Measurements from ENCODE around the gene TAL1.

Gene TAL1

GRCh38 chr1:47225430-47226100, 6.5 kb downstream of the TAL1 start:
- Mint-ChIP-seq H3K9me3 (no peaks in the 10 kb centered on the region), H3K4me3 (peak overlapping the region; percentile 56), H3K4me1 (ENCODE audit: low read depth) (peaks cover 12% of the 10 kb centered on the region), H3K27me3 (ENCODE audit: low read depth) (peaks cover 61% of the 10 kb centered on the region), H3K27ac (no peak overlapping the region), H3K36me3 (ENCODE audit: low read depth) (no peaks in the 10 kb centered on the region)
- no peak for DNase-seq (ENCODE audit: low spot score)

- peaks cover 11% of the 10 kb centered on the region for H3K4me1 Mint-ChIP-seq (ENCODE audit: low read depth)
- no peak overlapping the region for H3K27ac Mint-ChIP-seq
- H3K4me3 Mint-ChIP-seq, result no peak overlapping the region
- peaks cover 57% of the 10 kb centered on the region for H3K27me3 Mint-ChIP-seq (ENCODE audit: low read depth)
- DNase-seq (ENCODE audit: low spot score), result no peak
- H3K9me3 Mint-ChIP-seq, result no peaks in the 10 kb centered on the region
- no peaks in the 10 kb centered on the region for H3K36me3 Mint-ChIP-seq (ENCODE audit: low read depth)
Measured at GRCh38 chr1:47224676-47225399, 7.2 kb downstream of the TAL1 start.

DNA sequence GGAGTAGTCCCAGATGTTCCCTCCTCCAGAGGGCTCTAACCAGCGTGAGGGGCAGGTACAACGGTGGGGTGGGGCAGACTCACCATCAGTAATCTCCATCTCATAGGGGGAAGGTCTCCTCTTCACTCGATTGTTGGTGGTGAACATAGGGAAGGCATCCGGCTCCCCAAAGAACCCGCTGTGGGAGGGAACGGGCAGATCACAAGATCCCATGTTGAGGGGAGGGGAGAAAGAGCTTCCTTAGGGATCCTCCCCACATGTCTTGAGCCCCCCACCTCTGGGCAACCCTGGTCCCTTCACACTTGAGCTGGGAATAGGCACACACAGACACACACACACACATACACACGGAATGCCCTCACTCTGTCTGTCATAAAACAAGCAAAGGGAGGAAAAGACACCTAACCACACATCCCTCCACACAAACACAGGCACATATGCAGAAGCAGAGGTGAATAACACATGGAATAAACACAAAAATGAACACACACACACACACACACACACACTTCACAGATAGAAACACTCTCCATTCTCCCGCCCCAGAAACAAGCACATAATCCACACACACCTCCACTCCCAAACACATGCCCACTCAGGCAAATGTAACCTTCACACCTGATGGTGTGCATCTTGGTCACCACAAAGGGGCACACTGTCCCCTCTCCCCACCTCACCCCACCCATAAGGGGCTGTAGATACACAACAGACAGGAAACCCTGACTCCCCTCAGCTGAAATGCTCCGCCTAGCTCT, 7.9 kb downstream of the TAL1 start:
- no peak for DNase-seq (ENCODE audit: low spot score)
- Mint-ChIP-seq H3K4me1 (ENCODE audit: low read depth) (peaks cover 4% of the 10 kb centered on the region), H3K36me3 (ENCODE audit: low read depth) (no peaks in the 10 kb centered on the region), H3K9me3 (no peaks in the 10 kb centered on the region), H3K27ac (no peak overlapping the region), H3K27me3 (ENCODE audit: low read depth) (peaks cover 50% of the 10 kb centered on the region), H3K4me3 (no peak overlapping the region)

DNA sequence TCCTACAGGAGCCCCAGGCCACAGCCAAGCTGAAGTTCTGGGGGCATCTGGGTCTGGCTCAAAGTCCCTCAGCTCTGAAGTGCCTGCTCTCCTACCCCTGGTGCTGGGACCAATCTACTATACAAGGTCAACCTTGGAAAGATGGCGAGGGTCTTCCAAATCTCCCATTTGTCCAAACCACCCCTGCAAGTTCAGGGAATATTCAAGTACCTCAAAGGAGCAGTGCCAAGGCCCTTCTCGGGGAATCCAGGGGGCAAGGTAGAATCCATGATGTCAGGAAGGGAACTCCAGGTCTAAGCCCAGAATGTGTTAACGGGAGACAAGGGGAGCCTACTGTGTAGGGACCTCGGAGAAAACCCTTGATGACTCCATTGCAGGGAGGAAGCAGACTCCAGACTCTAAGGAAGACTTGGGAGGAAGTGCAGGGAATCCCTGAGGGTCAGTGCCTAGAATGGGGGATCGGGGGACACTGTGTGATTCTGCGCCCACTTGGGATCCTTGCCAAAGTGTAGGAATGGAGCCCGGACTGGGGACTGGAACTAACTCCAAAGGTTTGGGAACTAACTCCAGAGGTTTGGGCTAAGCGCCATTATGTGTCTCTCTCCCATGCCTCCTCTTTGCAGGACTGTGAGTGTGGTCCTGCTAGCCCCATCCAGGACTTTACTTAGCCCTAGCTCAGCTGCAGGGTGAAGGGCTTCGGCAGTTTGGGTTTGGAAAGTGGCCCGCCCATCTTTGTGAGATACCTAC, 8.7 kb downstream of the TAL1 start:
- Mint-ChIP-seq H3K27me3 (ENCODE audit: low read depth) (peaks cover 43% of the 10 kb centered on the region), H3K9me3 (no peaks in the 10 kb centered on the region), H3K4me3 (no peak overlapping the region), H3K4me1 (ENCODE audit: low read depth) (peaks cover 3% of the 10 kb centered on the region), H3K27ac (no peak overlapping the region), H3K36me3 (ENCODE audit: low read depth) (no peaks in the 10 kb centered on the region)
- DNase-seq (ENCODE audit: low spot score), result no peak

GRCh38 chr1:47222476-47222875, 9.5 kb downstream of the TAL1 start:
- Mint-ChIP-seq H3K27ac (no peak overlapping the region), H3K9me3 (no peaks in the 10 kb centered on the region), H3K4me1 (ENCODE audit: low read depth) (peaks cover 3% of the 10 kb centered on the region), H3K27me3 (ENCODE audit: low read depth) (peaks cover 34% of the 10 kb centered on the region), H3K4me3 (no peak overlapping the region), H3K36me3 (ENCODE audit: low read depth) (no peaks in the 10 kb centered on the region)
- no peak for DNase-seq (ENCODE audit: low spot score)

GRCh38 chr1:47219590-47220220, 12.3 kb downstream of the TAL1 start:
- no peak overlapping the region for H3K27ac Mint-ChIP-seq
- DNase-seq (ENCODE audit: low spot score), result no peak
- no peaks in the 10 kb centered on the region for H3K36me3 Mint-ChIP-seq (ENCODE audit: low read depth)
- no peak overlapping the region for H3K4me3 Mint-ChIP-seq
- no peaks in the 10 kb centered on the region for H3K4me1 Mint-ChIP-seq (ENCODE audit: low read depth)
- H3K9me3 Mint-ChIP-seq, result no peaks in the 10 kb centered on the region
- H3K27me3 Mint-ChIP-seq (ENCODE audit: low read depth), result peaks cover 17% of the 10 kb centered on the region

DNA sequence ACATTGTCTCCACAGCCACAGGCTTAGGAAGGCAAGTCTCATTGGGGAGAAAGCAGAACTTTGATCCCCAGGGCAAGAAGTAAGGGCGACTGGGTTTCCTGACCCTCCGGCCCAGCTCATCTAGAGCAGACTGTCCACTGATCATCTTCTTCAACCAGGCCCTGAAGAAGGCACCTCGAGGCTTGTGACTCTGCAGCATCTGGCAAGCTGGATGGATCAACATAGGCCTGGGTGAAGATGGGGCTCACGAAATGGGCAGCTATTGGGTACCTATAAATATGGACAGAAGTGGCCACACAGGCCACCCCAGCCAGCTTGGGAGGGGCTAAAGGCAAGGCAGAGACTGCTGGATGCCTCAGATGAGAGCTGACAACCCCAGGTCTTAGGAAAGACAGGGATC, 13.0 kb downstream of the TAL1 start:
- Mint-ChIP-seq H3K36me3 (ENCODE audit: low read depth) (no peaks in the 10 kb centered on the region), H3K27ac (no peak overlapping the region), H3K27me3 (ENCODE audit: low read depth) (peaks cover 17% of the 10 kb centered on the region), H3K9me3 (no peaks in the 10 kb centered on the region), H3K4me3 (no peak overlapping the region), H3K4me1 (ENCODE audit: low read depth) (no peaks in the 10 kb centered on the region)
- no peak for DNase-seq (ENCODE audit: low spot score)

- Mint-ChIP-seq H3K4me3 (no peak overlapping the region), H3K27me3 (ENCODE audit: low read depth) (peaks cover 11% of the 10 kb centered on the region), H3K27ac (no peak overlapping the region), H3K36me3 (ENCODE audit: low read depth) (no peaks in the 10 kb centered on the region), H3K9me3 (no peaks in the 10 kb centered on the region), H3K4me1 (ENCODE audit: low read depth) (peaks cover 5% of the 10 kb centered on the region)
- no peak for DNase-seq (ENCODE audit: low spot score)
Measured at GRCh38 chr1:47216278-47217059, 15.6 kb downstream of the TAL1 start.

- DNase-seq (ENCODE audit: low spot score), result no peak
- Mint-ChIP-seq H3K27me3 (ENCODE audit: low read depth) (peaks cover 7% of the 10 kb centered on the region), H3K27ac (no peak overlapping the region), H3K9me3 (no peaks in the 10 kb centered on the region), H3K36me3 (ENCODE audit: low read depth) (no peaks in the 10 kb centered on the region), H3K4me3 (no peak overlapping the region), H3K4me1 (ENCODE audit: low read depth) (peaks cover 5% of the 10 kb centered on the region)
Measured at GRCh38 chr1:47215713-47216112, 16.3 kb downstream of the TAL1 start.

DNA sequence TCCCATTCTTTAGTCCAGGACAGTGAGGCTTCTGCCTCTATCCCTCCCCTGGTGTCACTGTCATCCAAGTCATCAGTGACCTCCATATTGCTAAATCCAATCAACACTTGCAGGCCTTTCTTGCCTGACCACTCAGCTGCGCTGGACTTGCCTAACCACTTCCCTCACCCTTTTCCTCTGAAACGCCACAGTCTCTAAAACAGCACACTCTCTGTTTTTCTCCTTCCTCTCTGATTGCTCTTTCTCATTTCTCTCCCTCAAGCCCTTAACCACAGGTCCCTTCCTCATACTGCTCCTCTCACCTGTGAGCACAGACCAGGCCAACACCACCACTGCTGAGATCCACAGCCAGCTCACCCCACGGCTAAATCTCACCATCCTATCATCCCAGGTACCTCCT, 17.5 kb downstream of the TAL1 start:
- Mint-ChIP-seq H3K27me3 (ENCODE audit: low read depth) (peaks cover 2% of the 10 kb centered on the region), H3K4me3 (no peak overlapping the region), H3K27ac (no peak overlapping the region), H3K36me3 (ENCODE audit: low read depth) (no peaks in the 10 kb centered on the region), H3K4me1 (ENCODE audit: low read depth) (peaks cover 5% of the 10 kb centered on the region), H3K9me3 (no peaks in the 10 kb centered on the region)
- no peak for DNase-seq (ENCODE audit: low spot score)

DNA sequence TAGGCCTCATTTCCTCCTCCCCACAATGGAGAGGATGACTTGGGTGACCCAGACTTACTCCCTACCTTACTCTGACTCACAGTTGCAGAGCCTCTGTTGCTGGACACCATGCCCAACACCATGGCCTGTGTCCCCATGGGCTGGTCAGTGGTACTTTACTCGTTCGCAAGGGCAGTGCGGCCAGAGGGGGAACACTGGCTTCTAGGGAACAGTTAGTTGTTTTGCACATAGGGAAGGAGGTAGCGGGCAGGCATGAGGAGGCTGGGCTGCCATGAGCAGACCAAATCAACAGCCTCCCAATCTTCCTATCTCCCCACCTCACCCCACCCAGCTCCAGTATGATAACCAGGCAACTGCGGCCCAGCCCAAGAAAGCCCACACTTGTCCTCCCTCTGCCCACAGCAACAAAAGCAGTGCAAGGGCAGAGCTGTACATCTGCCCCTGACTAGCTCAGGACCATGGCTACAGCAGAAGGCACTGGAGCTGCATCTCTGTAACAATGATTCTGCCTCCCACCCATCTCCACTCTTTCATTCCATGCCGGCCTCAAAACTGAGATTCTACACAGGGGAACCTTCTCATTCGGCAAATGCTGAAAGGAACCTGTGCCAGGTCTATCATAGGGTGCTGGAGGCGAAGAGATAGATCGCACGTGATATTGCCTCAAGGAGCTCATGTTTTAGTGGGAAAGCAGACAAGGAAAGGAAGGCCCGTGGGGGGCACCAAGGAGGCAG, 18.6 kb downstream of the TAL1 start:
- no peak for DNase-seq (ENCODE audit: low spot score)

DNA sequence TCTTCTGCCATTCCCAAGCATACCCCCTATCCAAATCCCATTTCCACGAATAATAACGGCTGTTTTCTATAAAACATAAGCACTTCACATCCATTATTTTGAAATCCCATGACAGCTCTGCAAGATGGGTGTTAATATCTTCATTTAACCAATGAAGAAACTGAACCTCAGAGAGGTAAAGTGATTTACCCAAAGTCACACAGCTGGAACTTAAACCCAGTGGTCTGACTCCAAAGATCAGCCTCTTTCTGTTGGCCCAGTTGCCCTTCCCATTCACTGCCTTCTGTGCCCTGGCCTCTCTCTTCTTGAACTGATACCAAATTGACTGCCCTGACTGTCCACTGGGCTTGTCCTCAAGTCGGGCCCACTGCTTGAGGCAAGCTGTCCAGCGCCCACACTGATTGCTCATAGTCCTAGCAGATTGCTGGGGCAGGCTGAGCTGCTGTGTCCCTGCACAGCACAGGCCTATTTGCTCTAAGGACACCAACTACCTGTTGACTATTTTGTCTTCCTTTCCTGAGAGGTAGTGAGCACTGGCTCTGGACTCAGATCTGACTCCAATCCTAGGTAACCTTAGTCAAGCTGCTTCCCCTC, 19.3 kb downstream of the TAL1 start:
- no peaks in the 10 kb centered on the region for H3K9me3 Mint-ChIP-seq
- no peak for DNase-seq (ENCODE audit: low spot score)
- H3K27me3 Mint-ChIP-seq (ENCODE audit: low read depth), result peaks cover 2% of the 10 kb centered on the region
- H3K36me3 Mint-ChIP-seq (ENCODE audit: low read depth), result no peaks in the 10 kb centered on the region
- no peak overlapping the region for H3K27ac Mint-ChIP-seq
- H3K4me1 Mint-ChIP-seq (ENCODE audit: low read depth), result peaks cover 5% of the 10 kb centered on the region
- H3K4me3 Mint-ChIP-seq, result no peak overlapping the region

More for the DNA sequence above, 18.6 kb downstream of the TAL1 start:
- Mint-ChIP-seq H3K4me3 (no peak overlapping the region), H3K4me1 (ENCODE audit: low read depth) (peaks cover 5% of the 10 kb centered on the region), H3K9me3 (no peaks in the 10 kb centered on the region), H3K36me3 (ENCODE audit: low read depth) (no peaks in the 10 kb centered on the region), H3K27me3 (ENCODE audit: low read depth) (peaks cover 2% of the 10 kb centered on the region), H3K27ac (no peak overlapping the region)
